ENCODE measurements around the gene GAS2L2.

- no peak for TF ChIP-seq CTCF (IDR thresholded peaks at IDR 0.05)
- TF ChIP-seq POLR2A (IDR thresholded peaks at IDR 0.05), result no peak
Measured at GRCh38 chr17:35775583-35775982, 22.5 kb upstream of the GAS2L2 start.

All from prostate gland (tissue), 2 donors.